Endodermal cell (in vitro differentiated cells): ENCODE results near the gene SUPT20H. TPM values are rescaled to one million over a fixed set of nuclear protein-coding genes. Genes with fewer than 3 reads are reported as not detected.

Experiments used
- DNase-seq: peaks from one replicate; pipeline ENCODE4 v3.0.0-alpha.2; 2017
- H3K27ac ChIP-seq: 2 replicates; pipeline ENCODE4 v1.5.1; 2013; ENCODE audit warnings: mild to moderate bottlenecking, low read depth, low read length, moderate library complexity
- H3K27me3 ChIP-seq: 2 replicates; pipeline ENCODE4 v1.6.1; 2013; ENCODE audit warnings: mild to moderate bottlenecking, low read length, moderate library complexity; ENCODE audit not compliant: insufficient read depth, control insufficient read depth, poor library complexity, severe bottlenecking
- H3K36me3 ChIP-seq: 2 replicates; pipeline ENCODE4 v1.7.0; 2013; ENCODE audit warnings: mild to moderate bottlenecking, low read length, moderate library complexity; ENCODE audit not compliant: control insufficient read depth, insufficient read depth
- H3K4me1 ChIP-seq: one replicate; pipeline ENCODE4 v1.7.0; 2013; ENCODE audit warnings: low read length; ENCODE audit not compliant: control insufficient read depth, insufficient read depth
- H3K4me3 ChIP-seq: 2 replicates; pipeline ENCODE4 v1.5.1; 2013; ENCODE audit warnings: mild to moderate bottlenecking, low read length, moderate library complexity
- H3K9ac ChIP-seq: 2 replicates; pipeline ENCODE4 v1.6.1; 2013; ENCODE audit warnings: mild to moderate bottlenecking, low read length, moderate library complexity; ENCODE audit not compliant: poor library complexity, severe bottlenecking; ENCODE audit errors: extremely low read depth
- H3K9me3 ChIP-seq: 2 replicates; pipeline ENCODE4 v1.6.1; 2013; ENCODE audit warnings: mild to moderate bottlenecking, low read length, moderate library complexity; ENCODE audit not compliant: control insufficient read depth
- H3K27ac Mint-ChIP-seq: 2 replicates; pipeline ENCODE4 v1.8.0; 2020; ENCODE audit warnings: mixed read lengths
- H3K27me3 Mint-ChIP-seq: 2 replicates; pipeline ENCODE4 v1.8.0; 2021; ENCODE audit warnings: mild to moderate bottlenecking, mixed read lengths; ENCODE audit not compliant: insufficient read depth
- H3K36me3 Mint-ChIP-seq: 2 replicates; pipeline ENCODE4 v1.8.0; 2020; ENCODE audit warnings: low read depth, mixed read lengths
- H3K4me1 Mint-ChIP-seq: 2 replicates; pipeline ENCODE4 v1.8.0; 2020; ENCODE audit warnings: mixed read lengths
- H3K4me3 Mint-ChIP-seq: 2 replicates; pipeline ENCODE4 v1.8.0; 2020; ENCODE audit warnings: mild to moderate bottlenecking, moderate library complexity, mixed read lengths
- H3K9me3 Mint-ChIP-seq: 2 replicates; pipeline ENCODE4 v1.8.0; 2020; ENCODE audit warnings: mild to moderate bottlenecking, mixed read lengths
- CTCF ChIP-seq: fragments of 200-600 bp; sonication (generic); conservative IDR thresholded peaks from 2 replicates; pipeline ENCODE4 v1.5.0; 2021; ENCODE audit warnings: antibody characterized with exemption, mild to moderate bottlenecking
- WGBS, 2 experiments: methylation state at CpG; one replicate each; pipeline versions ENCODE4 v1.1.5 to v1.1.7; 2013; ENCODE audit warnings: missing lambda C conversion rate in 2 of 2, mixed read lengths in 1 of 2; ENCODE audit not compliant: insufficient coverage in 1 of 2, insufficient read length in 1 of 2; 5-methylcytosine and 5-hydroxymethylcytosine counted together
- long read RNA-seq, 4 experiments: library from polyadenylated mRNA in 2 of 4; library from RNA in 1 of 4; library from capped mRNA in 1 of 4; stranded (forward) in 3 of 4; unstranded in 1 of 4; transcript quantifications; one replicate each; pipeline ENCODE4 v2.0.0, GENCODE V29; 2020 to 2021; ENCODE audit warnings: inconsistent platforms in 1 of 4
- polyA plus RNA-seq, 2 experiments: library from polyadenylated mRNA; stranded (reverse); fragments of 50-300 nt; gene quantifications; one replicate each; pipeline ENCODE4 v1.2.3, GENCODE V29; 2013
- total RNA-seq, 2 donors: library from RNA; stranded (reverse); fragmentation: NEBNext Ultra II Directional in 1 of 2; extraction: Animal tissue kit (Norgen Biotek cat#: 25700) in 1 of 2; gene quantifications; 2 replicates in 1 of 2; 3 replicates in 1 of 2; pipeline ENCODE4 v1.2.1, GENCODE V29; 2021

Gene SUPT20H
- 100 to 1,000 TPM in 1 of 2 donors, 10 to 100 TPM in 1; 84.8 to 102 TPM for total RNA-seq
- polyA plus RNA-seq (2013, experiment 1 of 2), result 92.5 TPM
- polyA plus RNA-seq (2013, experiment 2 of 2), result 87.0 TPM
- long read RNA-seq, experiment 1, partial matches to known transcripts, result 5 of 35 reads
- long read RNA-seq, experiment 1, other reads (novel, unspliced or antisense), result 28 of 35 reads
- long read RNA-seq, experiment 2, transcript SUPT20H-203 (25 exons, 2,843 nt), result minor isoform, 11 of 208 reads
- long read RNA-seq, experiment 2, transcript SUPT20H-212 (25 exons, 2,836 nt), result major isoform, 21 of 208 reads
- long read RNA-seq, experiment 2, transcript SUPT20H-201 (26 exons, 2,739 nt), result minor isoform, 5 of 208 reads
- long read RNA-seq, experiment 2, partial matches to known transcripts, result 7 of 208 reads
- long read RNA-seq, experiment 2, other reads (novel, unspliced or antisense), result 164 of 208 reads
- long read RNA-seq, experiment 3, transcript SUPT20H-203 (25 exons, 2,843 nt), result minor isoform, 31 of 358 reads
- long read RNA-seq, experiment 3, transcript SUPT20H-201 (26 exons, 2,739 nt), result major isoform, 32 of 358 reads
- long read RNA-seq, experiment 3, transcript SUPT20H-212 (25 exons, 2,836 nt), result minor isoform, 7 of 358 reads
- long read RNA-seq, experiment 3, partial matches to known transcripts, result 17 of 358 reads
- long read RNA-seq, experiment 3, other reads (novel, unspliced or antisense), result 269 of 358 reads
- long read RNA-seq, experiment 4, partial matches to known transcripts, result 11 of 35 reads
- long read RNA-seq, experiment 4, other reads (novel, unspliced or antisense), result 18 of 35 reads

- WGBS, 2 experiments, result 1% methylated on average over 31 to 75 of the region's 75 CpGs
- peaks cover 8% of the 10 kb centered on the region for H3K4me1 Mint-ChIP-seq
Measured at GRCh38 chr13:37058910-37059847, at the start of gene SUPT20H. TSS of gene SUPT20H (minus strand) at chr13:37059688. CDS start at chr13:37051490, 8,198 bp downstream.

GRCh38 chr13:37109051-37109678 lies 49.7 kb upstream of the SUPT20H start:
- no peaks in the 10 kb centered on the region for H3K36me3 Mint-ChIP-seq
- H3K4me1 Mint-ChIP-seq, result peaks cover 16% of the 10 kb centered on the region
- H3K27me3 Mint-ChIP-seq, result no peaks in the 10 kb centered on the region
- H3K9me3 Mint-ChIP-seq, result no peaks in the 10 kb centered on the region
- Histone ChIP-seq H3K27ac (no peak overlapping the region), H3K27me3 (no peaks in the 10 kb centered on the region), H3K4me3 (no peak overlapping the region), H3K9ac (no peak overlapping the region), H3K9me3 (no peaks in the 10 kb centered on the region), H3K36me3 (no peaks in the 10 kb centered on the region), H3K4me1 (no peaks in the 10 kb centered on the region)
- no peak overlapping the region for H3K4me3 Mint-ChIP-seq
- WGBS, 2 experiments, result 0% methylated on average over 1 of the region's 1 CpG; no CpG with 5 or more reads in 1 of the 2 experiments
- TF ChIP-seq CTCF, result peak; percentile 83
- no peak for DNase-seq
- H3K27ac Mint-ChIP-seq, result no peak overlapping the region

More at GRCh38 chr13:37058910-37059847, at the start of gene SUPT20H:
- Histone ChIP-seq H3K4me1 (no peaks in the 10 kb centered on the region), H3K27me3 (no peaks in the 10 kb centered on the region), H3K4me3 (peak within 1 kb of the TSS; percentile 98), H3K9ac (peak within 1 kb of the TSS; percentile 96), H3K36me3 (peaks cover 9% of the 10 kb centered on the region), H3K27ac (peak within 1 kb of the TSS; percentile 81), H3K9me3 (peaks cover 9% of the 10 kb centered on the region)
- Mint-ChIP-seq H3K9me3 (peaks cover 13% of the 10 kb centered on the region), H3K4me3 (peak within 1 kb of the TSS; percentile 98), H3K36me3 (peaks cover 24% of the 10 kb centered on the region), H3K27ac (peak within 1 kb of the TSS; percentile 98), H3K27me3 (peaks cover 7% of the 10 kb centered on the region)
- TF ChIP-seq CTCF, result no peak
- DNase-seq, result peak; percentile 98
